Spleen (tissue), 11 donors: ENCODE measurements around the gene STEAP1B. TPM values are rescaled to one million over a fixed set of nuclear protein-coding genes. Genes with fewer than 3 reads are reported as not detected.
"Not testable (repeated sequence)": the region's sequence is repeated elsewhere in the genome, so short reads cannot be mapped to it uniquely, and the experiment has no call there.

Experiments used
- DNase-seq: peaks from one replicate; pipeline ENCODE4 v3.0.0-alpha.2; 2020
- H3K27ac ChIP-seq, 8 donors: fragments of 200-600 bp; sonication (generic) in 7 of 8; 1 replicate in 4 of 8; 2 replicates in 4 of 8; pipeline versions ENCODE4 v1.5.0 to v1.8.0; 2016 to 2021; ENCODE audit warnings: inconsistent platforms in 4 of 8, mild to moderate bottlenecking in 4 of 8, moderate library complexity in 1 of 8
- H3K27me3 ChIP-seq, 7 donors: fragments of 200-600 bp; sonication (generic) in 6 of 7; replicated peaks in 1 of 7; 1 replicate in 4 of 7; 2 replicates in 3 of 7; pipeline versions ENCODE4 v1.5.0 to v1.8.0; 2016 to 2021; ENCODE audit warnings: inconsistent platforms in 3 of 7, mild to moderate bottlenecking in 1 of 7
- H3K36me3 ChIP-seq, 6 donors: fragments of 200-600 bp; sonication (generic) in 5 of 6; 1 replicate in 4 of 6; 2 replicates in 2 of 6; pipeline versions ENCODE4 v1.5.0 to v1.8.0; 2016 to 2021; ENCODE audit warnings: inconsistent platforms in 2 of 6
- H3K4me1 ChIP-seq, 6 donors: fragments of 200-600 bp; sonication (generic) in 5 of 6; 1 replicate in 3 of 6; 2 replicates in 3 of 6; pipeline versions ENCODE4 v1.5.0 to v1.8.0; 2016 to 2021; ENCODE audit warnings: inconsistent platforms in 3 of 6
- H3K4me3 ChIP-seq, 8 donors: fragments of 200-600 bp; sonication (generic) in 7 of 8; 1 replicate in 4 of 8; 2 replicates in 4 of 8; pipeline versions ENCODE4 v1.5.0 to v1.8.0; 2016 to 2021; ENCODE audit warnings: inconsistent platforms in 4 of 8, mild to moderate bottlenecking in 4 of 8, moderate library complexity in 2 of 8
- H3K9me3 ChIP-seq, 8 donors: fragments of 200-600 bp; sonication (generic) in 7 of 8; 1 replicate in 4 of 8; 2 replicates in 4 of 8; pipeline versions ENCODE4 v1.5.0 to v1.8.0; 2016 to 2021; ENCODE audit warnings: inconsistent platforms in 4 of 8
- POLR2A ChIP-seq, 3 donors: fragments of 450-650 bp; IDR thresholded peaks; one replicate each; pipeline ENCODE4 v1.5.1; 2017; ENCODE audit warnings: antibody characterized with exemption in 3 of 3, mild to moderate bottlenecking in 1 of 3
- POLR2AphosphoS5 ChIP-seq, 3 donors: sonication (generic); formaldehyde crosslinking; IDR thresholded peaks; one replicate each; pipeline ENCODE4 v1.5.1; 2017; ENCODE audit warnings: antibody characterized with exemption in 3 of 3
- WGBS, 5 donors: extraction: QIAGEN DNeasy Blood & Tissue Kit in 3 of 5; methylation state at CpG; one replicate each; pipeline versions ENCODE4 v1.1.5 to v1.1.7; 2013 to 2018; 5-methylcytosine and 5-hydroxymethylcytosine counted together
- intact Hi-C: fragments of 100-400 bp; cut with DNase I; formaldehyde crosslinking; loops from one replicate; pipeline ENCODE4 v1.15.0; 2023; ENCODE audit warnings: low total_unique reads
- polyA plus RNA-seq, 3 donors: library from polyadenylated mRNA; stranded (reverse); fragments of 200-250 nt; gene quantifications; one replicate each; pipeline ENCODE4 v1.2.1, GENCODE V29; 2013
- total RNA-seq, 7 donors: library from RNA; depleted of rRNA in 3 of 7; stranded (reverse); fragments of >200 nt in 3 of 7; fragmentation: NEBNext Ultra II Directional in 4 of 7; extraction: Animal tissue kit (Norgen Biotek cat#: 25700) in 4 of 7; gene quantifications; one replicate each; pipeline versions ENCODE4 v1.1.0 to v1.2.1, GENCODE V29; 2016 to 2021
- TF ChIP-seq, protein P1 (sequence below), 11 experiments: fragments of 200-600 bp in 7 of 11; fragments of 450-650 bp in 4 of 11; sonication (generic) in 4 of 11; IDR thresholded peaks in 8 of 11; conservative IDR thresholded peaks in 3 of 11; 1 replicate in 7 of 11; 2 replicates in 4 of 11; pipeline versions ENCODE4 v1.4.0 to v1.8.0; 2016 to 2021; ENCODE audit warnings: antibody characterized with exemption in 11 of 11, inconsistent platforms in 4 of 11, mild to moderate bottlenecking in 1 of 11
- donor health status: healthy with polysubstance abuse.
- donor health status: DM: no; HTN: no; CAD: no; lungs with moderate emphysema.
- donor health status: DM: no; HTN: no; CAD: no.
- donor health status: Bipolar disorder and iron deficiency.
- donor health status: healthy.
- donor health status: DM: no; HTN: no; CAD: no.
- donor health status: DM: yes; HTN: yes; CAD: no.

Gene STEAP1B
- total and polyA plus RNA-seq, 10 donors: 5.9 to 22.5 (median 12.9) TPM

DNA sequence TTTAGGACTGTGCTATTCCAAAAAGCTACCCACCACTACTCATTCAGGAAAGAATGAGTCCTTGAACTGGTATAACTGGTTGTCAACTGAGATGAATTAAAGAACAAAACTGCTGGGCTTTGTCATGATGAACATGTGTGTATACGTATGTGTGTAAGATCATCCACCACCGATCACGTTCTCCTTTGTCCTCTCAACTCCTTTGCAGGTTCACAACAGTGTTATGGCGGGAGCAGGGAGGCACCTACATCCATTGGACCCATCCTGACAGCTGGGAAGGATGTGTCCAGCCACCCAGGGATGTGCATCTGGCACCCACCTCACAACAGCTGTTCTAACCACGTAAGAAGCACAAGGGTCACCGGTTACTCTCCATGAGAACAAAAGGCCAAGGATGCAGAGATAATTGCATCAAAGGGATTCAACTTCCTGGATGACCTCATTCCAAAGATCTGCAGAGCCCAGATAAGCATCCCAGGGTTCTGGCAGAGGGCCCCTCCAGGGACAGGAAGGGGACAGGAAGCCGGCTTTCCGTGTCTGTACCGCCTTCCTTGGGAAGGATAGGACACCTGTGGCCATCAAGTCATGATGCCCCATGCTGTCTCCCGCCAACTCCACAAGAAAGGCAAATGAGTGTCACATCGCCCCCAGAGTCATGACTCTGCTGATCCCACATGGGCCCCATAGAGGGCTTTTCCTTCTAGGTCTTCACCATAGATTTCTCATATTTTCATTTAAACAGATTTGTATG lies 66.1 kb downstream of the STEAP1B start:
- TF ChIP-seq POLR2A (IDR thresholded peaks at IDR 0.05) (no peak), POLR2AphosphoS5 (IDR thresholded peaks at IDR 0.05) (peak in 2 of 3 donors; percentile 77 to 91)
- TF ChIP-seq, protein P1, sequence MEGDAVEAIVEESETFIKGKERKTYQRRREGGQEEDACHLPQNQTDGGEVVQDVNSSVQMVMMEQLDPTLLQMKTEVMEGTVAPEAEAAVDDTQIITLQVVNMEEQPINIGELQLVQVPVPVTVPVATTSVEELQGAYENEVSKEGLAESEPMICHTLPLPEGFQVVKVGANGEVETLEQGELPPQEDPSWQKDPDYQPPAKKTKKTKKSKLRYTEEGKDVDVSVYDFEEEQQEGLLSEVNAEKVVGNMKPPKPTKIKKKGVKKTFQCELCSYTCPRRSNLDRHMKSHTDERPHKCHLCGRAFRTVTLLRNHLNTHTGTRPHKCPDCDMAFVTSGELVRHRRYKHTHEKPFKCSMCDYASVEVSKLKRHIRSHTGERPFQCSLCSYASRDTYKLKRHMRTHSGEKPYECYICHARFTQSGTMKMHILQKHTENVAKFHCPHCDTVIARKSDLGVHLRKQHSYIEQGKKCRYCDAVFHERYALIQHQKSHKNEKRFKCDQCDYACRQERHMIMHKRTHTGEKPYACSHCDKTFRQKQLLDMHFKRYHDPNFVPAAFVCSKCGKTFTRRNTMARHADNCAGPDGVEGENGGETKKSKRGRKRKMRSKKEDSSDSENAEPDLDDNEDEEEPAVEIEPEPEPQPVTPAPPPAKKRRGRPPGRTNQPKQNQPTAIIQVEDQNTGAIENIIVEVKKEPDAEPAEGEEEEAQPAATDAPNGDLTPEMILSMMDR (IDR thresholded peaks at IDR 0.05 in 8 of 11, conservative IDR thresholded peaks at IDR 0.05 in 3 of 11): peak in 2 of 11 experiments; percentile 10 to 17
- intact Hi-C loops: no loop called here
- H3K4me1 ChIP-seq: peaks cover 0 to 18% (median 7%) of the 10 kb centered on the region in 6 donors
- H3K9me3 ChIP-seq: no peaks in the 10 kb centered on the region
- no peaks in the 10 kb centered on the region for H3K27me3 ChIP-seq
- peak overlapping the region in 7 of 8 donors; percentile 23 to 67 (median 44) for H3K27ac ChIP-seq
- H3K36me3 ChIP-seq: no peaks in the 10 kb centered on the region
- peak; percentile 80 for DNase-seq
- 57 to 79% (median 66%) methylated on average over 11 of the region's 11 CpGs for whole genome bisulfite sequencing, 5 donors
- no peak overlapping the region for H3K4me3 ChIP-seq

DNA sequence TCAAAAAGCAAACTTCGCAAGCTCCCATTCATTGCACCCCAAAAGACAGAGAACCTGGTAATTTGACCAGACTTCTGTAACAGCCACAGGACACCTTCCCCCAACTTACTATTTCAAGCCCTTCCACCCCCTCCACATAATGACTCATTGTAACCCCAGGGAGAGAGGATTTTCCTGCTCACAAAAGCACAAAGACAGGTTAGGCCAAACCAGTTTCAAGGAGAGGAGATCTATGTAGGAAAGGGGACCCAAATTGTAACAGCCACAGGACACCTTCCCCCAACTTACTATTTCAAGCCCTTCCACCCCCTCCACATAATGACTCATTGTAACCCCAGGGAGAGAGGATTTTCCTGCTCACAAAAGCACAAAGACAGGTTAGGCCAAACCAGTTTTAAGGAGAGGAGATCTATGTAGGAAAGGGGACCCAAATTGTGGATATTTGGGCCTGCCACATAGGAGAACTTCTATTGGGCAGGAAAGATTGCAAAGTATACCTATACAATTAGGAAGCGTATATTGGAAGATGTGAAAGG lies 66.8 kb downstream of the STEAP1B start:
- Histone ChIP-seq H3K4me1 (peaks cover 0 to 18% (median 5%) of the 10 kb centered on the region in 6 donors), H3K27ac (peak overlapping the region in 6 of 8 donors; percentile 44 to 71 (median 54))
- H3K27me3 ChIP-seq, intact Hi-C loops, H3K36me3 ChIP-seq, H3K4me3 ChIP-seq, DNase-seq, H3K9me3 ChIP-seq: not testable (repeated sequence)
- 82 to 91% (median 90%) methylated on average over 2 of the region's 2 CpGs for WGBS, 5 donors

DNA sequence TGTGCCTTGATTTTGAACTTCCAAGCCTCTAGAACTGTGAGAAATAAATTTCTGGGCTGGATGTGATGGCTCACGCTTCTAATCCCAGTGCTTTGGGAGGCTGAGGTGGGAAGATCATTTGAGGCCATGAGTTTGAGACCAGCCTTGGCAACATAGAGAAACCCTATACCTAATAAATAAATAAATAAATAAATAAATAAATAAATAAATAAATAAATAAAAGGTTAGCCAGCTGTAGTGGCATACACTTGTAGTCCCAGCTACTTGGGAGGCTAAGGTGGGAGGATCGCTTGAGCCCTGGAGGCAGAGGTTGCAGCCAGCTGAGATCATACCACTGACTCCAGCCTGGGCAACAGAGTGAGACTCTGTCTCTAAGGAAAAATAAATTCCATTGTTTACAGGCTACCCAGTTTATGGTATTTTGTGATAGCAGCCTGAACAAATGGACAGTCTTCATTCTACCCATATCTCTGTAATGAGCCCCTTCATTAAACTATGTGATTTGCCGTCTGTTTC lies 67.7 kb downstream of the STEAP1B start:
- Histone ChIP-seq H3K27me3 (no peaks in the 10 kb centered on the region), H3K9me3 (no peaks in the 10 kb centered on the region), H3K36me3 (no peaks in the 10 kb centered on the region), H3K27ac (peak overlapping the region in 5 of 8 donors; percentile 44 to 71 (median 60)), H3K4me3 (no peak overlapping the region), H3K4me1 (peaks cover 0 to 18% (median 5%) of the 10 kb centered on the region in 6 donors)
- TF ChIP-seq POLR2A (IDR thresholded peaks at IDR 0.05) (no peak), POLR2AphosphoS5 (IDR thresholded peaks at IDR 0.05) (no peak)
- TF ChIP-seq, protein P1 (IDR thresholded peaks at IDR 0.05 in 8 of 11, conservative IDR thresholded peaks at IDR 0.05 in 3 of 11): no peak
- intact Hi-C loops: no loop called here
- DNase-seq: no peak
- 88 to 97% (median 93%) methylated on average over 3 of the region's 3 CpGs for WGBS, 5 donors

GRCh38 chr7:22430457-22430856 lies 69.5 kb downstream of the STEAP1B start:
- Histone ChIP-seq H3K36me3 (no peaks in the 10 kb centered on the region), H3K27me3 (no peaks in the 10 kb centered on the region), H3K9me3 (no peaks in the 10 kb centered on the region), H3K27ac (no peak overlapping the region), H3K4me1 (peaks cover 0 to 22% (median 7%) of the 10 kb centered on the region in 6 donors), H3K4me3 (no peak overlapping the region)
- DNase-seq: no peak
- intact Hi-C loops: no loop called here
- TF ChIP-seq, protein P1 (IDR thresholded peaks at IDR 0.05 in 8 of 11, conservative IDR thresholded peaks at IDR 0.05 in 3 of 11): no peak
- TF ChIP-seq POLR2A (IDR thresholded peaks at IDR 0.05): no peak
- TF ChIP-seq POLR2AphosphoS5 (IDR thresholded peaks at IDR 0.05): no peak
- WGBS, 5 donors: 72 to 86% (median 85%) methylated on average over 5 of the region's 5 CpGs
